Endothelial cell (in vitro differentiated cells): ENCODE measurements around the gene TMEM139. TPM values are rescaled to one million over a fixed set of nuclear protein-coding genes. Genes with fewer than 3 reads are reported as not detected.

Source experiments
- DNase-seq: peaks from one replicate; pipeline ENCODE4 v3.0.0; 2021; ENCODE audit warnings: low spot score
- H3K27ac Mint-ChIP-seq: one replicate; pipeline ENCODE4 v1.8.0; 2021; ENCODE audit warnings: mixed read lengths, inconsistent platforms; ENCODE audit not compliant: unreplicated experiment
- H3K27me3 Mint-ChIP-seq: one replicate; pipeline ENCODE4 v1.8.0; 2021; ENCODE audit warnings: mild to moderate bottlenecking, moderate library complexity, mixed read lengths, inconsistent platforms; ENCODE audit not compliant: unreplicated experiment
- H3K36me3 Mint-ChIP-seq: one replicate; pipeline ENCODE4 v1.8.0; 2021; ENCODE audit warnings: mild to moderate bottlenecking, low read depth, mixed read lengths, inconsistent platforms; ENCODE audit not compliant: unreplicated experiment
- H3K4me1 Mint-ChIP-seq: one replicate; pipeline ENCODE4 v1.8.0; 2021; ENCODE audit warnings: mild to moderate bottlenecking, mixed read lengths, inconsistent platforms; ENCODE audit not compliant: unreplicated experiment
- H3K4me3 Mint-ChIP-seq: one replicate; pipeline ENCODE4 v1.8.0; 2021; ENCODE audit warnings: mild to moderate bottlenecking, mixed read lengths, inconsistent platforms; ENCODE audit not compliant: unreplicated experiment
- H3K9me3 Mint-ChIP-seq: one replicate; pipeline ENCODE4 v1.8.0; 2021; ENCODE audit warnings: mixed read lengths, inconsistent platforms; ENCODE audit not compliant: unreplicated experiment
- total RNA-seq: library from RNA; stranded (reverse); fragmentation: NEBNext Ultra II Directional; extraction: Animal tissue kit (Norgen Biotek cat#: 25700); gene quantifications from one replicate; pipeline ENCODE4 v1.2.1, GENCODE V29; 2021; ENCODE audit not compliant: unreplicated experiment
- TF ChIP-seq, protein P1 (sequence below): fragments of 200-600 bp; sonication (generic); IDR thresholded peaks from one replicate; pipeline ENCODE4 v1.5.0; 2021; ENCODE audit warnings: antibody characterized with exemption; ENCODE audit not compliant: unreplicated experiment

Gene TMEM139
- total RNA-seq, 1 donor from 2014 or later, result 0.23 TPM

DNA sequence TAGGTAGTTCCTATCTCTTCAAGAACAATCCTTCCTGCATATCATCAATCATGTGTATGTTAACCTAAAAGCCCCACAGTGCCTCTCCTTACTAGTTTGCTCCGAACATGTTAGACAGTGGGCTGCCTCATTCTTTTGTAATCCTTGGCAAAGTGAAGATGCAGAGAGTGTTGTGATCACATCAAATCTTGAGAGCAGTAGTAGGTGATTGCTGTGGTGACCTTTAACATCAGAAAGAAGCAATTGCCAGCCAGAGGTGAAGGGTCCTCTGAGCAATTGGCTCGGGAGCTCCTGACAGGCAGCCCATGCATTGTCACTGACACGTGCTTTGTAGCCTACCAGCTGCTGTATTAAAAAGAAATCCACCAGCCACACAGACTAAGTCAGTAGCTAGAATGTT lies 41.1 kb upstream of the TMEM139 start:
- H3K27me3 Mint-ChIP-seq, result peaks cover 5% of the 10 kb centered on the region
- no peaks in the 10 kb centered on the region for H3K9me3 Mint-ChIP-seq
- DNase-seq, result no peak
- TF ChIP-seq, protein P1, sequence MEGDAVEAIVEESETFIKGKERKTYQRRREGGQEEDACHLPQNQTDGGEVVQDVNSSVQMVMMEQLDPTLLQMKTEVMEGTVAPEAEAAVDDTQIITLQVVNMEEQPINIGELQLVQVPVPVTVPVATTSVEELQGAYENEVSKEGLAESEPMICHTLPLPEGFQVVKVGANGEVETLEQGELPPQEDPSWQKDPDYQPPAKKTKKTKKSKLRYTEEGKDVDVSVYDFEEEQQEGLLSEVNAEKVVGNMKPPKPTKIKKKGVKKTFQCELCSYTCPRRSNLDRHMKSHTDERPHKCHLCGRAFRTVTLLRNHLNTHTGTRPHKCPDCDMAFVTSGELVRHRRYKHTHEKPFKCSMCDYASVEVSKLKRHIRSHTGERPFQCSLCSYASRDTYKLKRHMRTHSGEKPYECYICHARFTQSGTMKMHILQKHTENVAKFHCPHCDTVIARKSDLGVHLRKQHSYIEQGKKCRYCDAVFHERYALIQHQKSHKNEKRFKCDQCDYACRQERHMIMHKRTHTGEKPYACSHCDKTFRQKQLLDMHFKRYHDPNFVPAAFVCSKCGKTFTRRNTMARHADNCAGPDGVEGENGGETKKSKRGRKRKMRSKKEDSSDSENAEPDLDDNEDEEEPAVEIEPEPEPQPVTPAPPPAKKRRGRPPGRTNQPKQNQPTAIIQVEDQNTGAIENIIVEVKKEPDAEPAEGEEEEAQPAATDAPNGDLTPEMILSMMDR, result no peak
- no peaks in the 10 kb centered on the region for H3K4me1 Mint-ChIP-seq
- no peak overlapping the region for H3K27ac Mint-ChIP-seq
- no peaks in the 10 kb centered on the region for H3K36me3 Mint-ChIP-seq
- H3K4me3 Mint-ChIP-seq, result no peak overlapping the region

DNA sequence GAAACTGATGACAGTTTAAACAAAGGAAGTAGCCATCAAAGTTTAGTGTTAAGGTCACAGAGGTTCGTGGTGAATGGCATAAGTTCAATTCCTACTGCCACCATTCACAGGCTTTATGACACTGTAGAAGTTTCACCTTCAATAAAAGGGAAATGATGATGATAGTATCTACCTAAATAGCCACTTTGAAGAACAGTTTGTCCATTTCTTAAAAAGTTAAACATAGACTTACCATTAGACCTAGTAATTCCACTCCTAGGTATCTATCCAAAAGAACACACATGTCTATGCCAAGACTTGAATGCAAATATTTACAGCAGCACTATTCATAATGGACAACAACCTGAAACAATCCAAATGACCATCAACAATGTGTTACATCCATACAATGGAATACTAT lies 40.4 kb upstream of the TMEM139 start:
- Mint-ChIP-seq H3K36me3 (no peaks in the 10 kb centered on the region), H3K4me1 (no peaks in the 10 kb centered on the region), H3K27me3 (peaks cover 4% of the 10 kb centered on the region), H3K4me3 (no peak overlapping the region), H3K27ac (no peak overlapping the region), H3K9me3 (no peaks in the 10 kb centered on the region)
- no peak for DNase-seq
- TF ChIP-seq, protein P1, result no peak

DNA sequence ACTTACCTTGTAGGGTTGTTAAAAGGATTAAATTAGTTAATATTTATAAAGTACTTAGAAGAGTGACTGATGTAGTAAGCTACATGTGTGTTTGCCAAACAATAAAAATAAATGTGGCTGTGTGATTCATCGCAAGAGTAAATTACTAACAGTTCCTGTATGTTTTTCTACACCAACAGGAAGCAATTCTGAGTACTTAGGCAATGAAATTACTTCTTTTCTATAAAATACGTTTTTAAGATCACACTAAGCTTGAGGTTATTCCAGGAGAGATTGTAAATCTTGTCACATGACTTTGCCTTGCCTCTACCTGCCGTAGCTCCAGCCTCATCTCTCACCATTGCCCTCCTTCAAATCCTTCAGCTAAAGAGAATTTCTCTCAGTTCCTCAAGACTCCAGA lies 39.6 kb upstream of the TMEM139 start:
- Mint-ChIP-seq H3K36me3 (no peaks in the 10 kb centered on the region), H3K4me1 (no peaks in the 10 kb centered on the region), H3K9me3 (no peaks in the 10 kb centered on the region), H3K4me3 (no peak overlapping the region), H3K27me3 (peaks cover 4% of the 10 kb centered on the region), H3K27ac (no peak overlapping the region)
- DNase-seq, result no peak
- TF ChIP-seq, protein P1, result no peak

DNA sequence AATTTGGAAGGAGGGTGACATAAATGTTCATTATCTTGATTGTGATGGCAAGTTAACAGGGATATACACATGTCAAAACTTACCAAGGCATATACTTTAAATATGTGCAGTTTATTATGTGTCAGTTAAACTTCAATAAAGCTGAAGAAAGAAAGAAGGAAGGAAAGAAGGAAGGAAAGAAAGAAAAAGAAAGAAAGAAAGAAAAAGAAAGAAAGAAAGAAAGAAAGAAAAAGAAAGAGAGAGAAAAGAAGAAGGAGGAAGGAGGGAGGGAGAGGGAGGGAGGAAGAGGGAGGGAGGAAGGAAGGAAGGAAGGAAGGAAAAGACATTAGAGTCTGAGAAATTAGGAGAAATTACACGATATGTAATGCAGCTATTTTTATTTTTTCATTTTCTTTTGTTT lies 37.4 kb upstream of the TMEM139 start:
- Mint-ChIP-seq H3K27ac (no peak overlapping the region), H3K36me3 (no peaks in the 10 kb centered on the region), H3K9me3 (no peaks in the 10 kb centered on the region), H3K4me3 (no peak overlapping the region), H3K27me3 (peaks cover 4% of the 10 kb centered on the region), H3K4me1 (no peaks in the 10 kb centered on the region)
- DNase-seq, result no peak
- TF ChIP-seq, protein P1, result no peak

DNA sequence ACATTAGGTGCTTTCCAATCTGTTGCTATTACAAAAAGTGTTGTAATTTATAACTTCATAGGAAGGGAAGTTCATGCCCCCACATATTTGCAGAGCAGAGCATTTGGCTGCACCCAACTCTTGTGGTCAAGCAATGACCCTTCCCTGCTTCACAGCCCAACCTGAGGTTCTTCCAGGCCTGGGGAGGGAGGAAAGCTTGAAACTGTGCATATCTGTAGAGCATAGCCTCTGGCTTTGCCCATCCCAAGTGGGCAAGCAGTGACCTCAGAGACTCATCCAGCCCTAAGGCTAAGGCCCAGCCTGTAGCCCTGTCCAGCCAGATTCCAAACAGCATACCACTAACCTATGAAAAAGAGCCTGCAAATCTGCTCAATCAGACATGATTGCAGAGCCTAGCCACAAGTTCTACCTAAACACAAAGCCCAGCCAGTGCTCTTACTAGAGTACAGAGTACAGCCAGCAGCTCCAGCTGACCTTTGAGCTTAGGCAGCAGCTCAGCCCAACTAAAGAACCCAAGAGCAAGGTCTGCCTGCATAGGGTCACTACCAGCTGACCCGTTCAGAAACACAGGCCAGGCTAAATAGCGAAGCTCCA lies 35.9 kb upstream of the TMEM139 start:
- H3K27me3 Mint-ChIP-seq, result peaks cover 2% of the 10 kb centered on the region
- no peak overlapping the region for H3K27ac Mint-ChIP-seq
- no peak for DNase-seq
- H3K36me3 Mint-ChIP-seq, result no peaks in the 10 kb centered on the region
- no peak overlapping the region for H3K4me3 Mint-ChIP-seq
- no peaks in the 10 kb centered on the region for H3K4me1 Mint-ChIP-seq
- TF ChIP-seq, protein P1, result no peak
- no peaks in the 10 kb centered on the region for H3K9me3 Mint-ChIP-seq
